Muscle of back (tissue), 13 donors: ENCODE data around the gene PCCA. TPM values are rescaled to one million over a fixed set of nuclear protein-coding genes. Genes with fewer than 3 reads are reported as not detected.
"Not testable (repeated sequence)": the region's sequence is repeated elsewhere in the genome, so short reads cannot be mapped to it uniquely, and the experiment has no call there.

Experiments used
- DNase-seq, 3 donors: peaks; one replicate each; pipeline versions ENCODE4 v3.0.0 to v3.0.0-alpha.2; 2013
- long read RNA-seq, 9 donors: transcript quantifications; one replicate each; lab custom pipeline, GENCODE V29; 2026
- polyA plus RNA-seq, 10 donors: library from polyadenylated mRNA; unstranded; fragments of 120-200 nt; gene quantifications; one replicate each; pipeline ENCODE4 v1.2.1, GENCODE V29; 2013; ENCODE audit not compliant: insufficient read length in 10 of 10

Gene PCCA, protein sequence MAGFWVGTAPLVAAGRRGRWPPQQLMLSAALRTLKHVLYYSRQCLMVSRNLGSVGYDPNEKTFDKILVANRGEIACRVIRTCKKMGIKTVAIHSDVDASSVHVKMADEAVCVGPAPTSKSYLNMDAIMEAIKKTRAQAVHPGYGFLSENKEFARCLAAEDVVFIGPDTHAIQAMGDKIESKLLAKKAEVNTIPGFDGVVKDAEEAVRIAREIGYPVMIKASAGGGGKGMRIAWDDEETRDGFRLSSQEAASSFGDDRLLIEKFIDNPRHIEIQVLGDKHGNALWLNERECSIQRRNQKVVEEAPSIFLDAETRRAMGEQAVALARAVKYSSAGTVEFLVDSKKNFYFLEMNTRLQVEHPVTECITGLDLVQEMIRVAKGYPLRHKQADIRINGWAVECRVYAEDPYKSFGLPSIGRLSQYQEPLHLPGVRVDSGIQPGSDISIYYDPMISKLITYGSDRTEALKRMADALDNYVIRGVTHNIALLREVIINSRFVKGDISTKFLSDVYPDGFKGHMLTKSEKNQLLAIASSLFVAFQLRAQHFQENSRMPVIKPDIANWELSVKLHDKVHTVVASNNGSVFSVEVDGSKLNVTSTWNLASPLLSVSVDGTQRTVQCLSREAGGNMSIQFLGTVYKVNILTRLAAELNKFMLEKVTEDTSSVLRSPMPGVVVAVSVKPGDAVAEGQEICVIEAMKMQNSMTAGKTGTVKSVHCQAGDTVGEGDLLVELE
- 10 to 100 TPM; 23.8 to 41.1 (median 30.3) TPM for polyA plus RNA-seq
- long read RNA-seq, donor 1, partial matches to known transcripts: 12 of 31 reads
- long read RNA-seq, donor 1, other reads (novel, unspliced or antisense): 18 of 31 reads
- long read RNA-seq, donor 2, partial matches to known transcripts: 0 of 13 reads
- long read RNA-seq, donor 2, other reads (novel, unspliced or antisense): 10 of 13 reads
- long read RNA-seq, donor 3: 0 reads
- long read RNA-seq, donor 4, partial matches to known transcripts: 6 of 16 reads
- long read RNA-seq, donor 4, other reads (novel, unspliced or antisense): 8 of 16 reads
- long read RNA-seq, donor 5: 0 reads
- long read RNA-seq, donor 6, partial matches to known transcripts: 0 of 8 reads
- long read RNA-seq, donor 6, other reads (novel, unspliced or antisense): 7 of 8 reads
- long read RNA-seq, donor 7, partial matches to known transcripts: 63 of 64 reads
- long read RNA-seq, donor 7, other reads (novel, unspliced or antisense): 0 of 64 reads
- long read RNA-seq, donor 8, partial matches to known transcripts: 31 of 33 reads
- long read RNA-seq, donor 8, other reads (novel, unspliced or antisense): 0 of 33 reads
- long read RNA-seq, donor 9: 0 reads

DNA sequence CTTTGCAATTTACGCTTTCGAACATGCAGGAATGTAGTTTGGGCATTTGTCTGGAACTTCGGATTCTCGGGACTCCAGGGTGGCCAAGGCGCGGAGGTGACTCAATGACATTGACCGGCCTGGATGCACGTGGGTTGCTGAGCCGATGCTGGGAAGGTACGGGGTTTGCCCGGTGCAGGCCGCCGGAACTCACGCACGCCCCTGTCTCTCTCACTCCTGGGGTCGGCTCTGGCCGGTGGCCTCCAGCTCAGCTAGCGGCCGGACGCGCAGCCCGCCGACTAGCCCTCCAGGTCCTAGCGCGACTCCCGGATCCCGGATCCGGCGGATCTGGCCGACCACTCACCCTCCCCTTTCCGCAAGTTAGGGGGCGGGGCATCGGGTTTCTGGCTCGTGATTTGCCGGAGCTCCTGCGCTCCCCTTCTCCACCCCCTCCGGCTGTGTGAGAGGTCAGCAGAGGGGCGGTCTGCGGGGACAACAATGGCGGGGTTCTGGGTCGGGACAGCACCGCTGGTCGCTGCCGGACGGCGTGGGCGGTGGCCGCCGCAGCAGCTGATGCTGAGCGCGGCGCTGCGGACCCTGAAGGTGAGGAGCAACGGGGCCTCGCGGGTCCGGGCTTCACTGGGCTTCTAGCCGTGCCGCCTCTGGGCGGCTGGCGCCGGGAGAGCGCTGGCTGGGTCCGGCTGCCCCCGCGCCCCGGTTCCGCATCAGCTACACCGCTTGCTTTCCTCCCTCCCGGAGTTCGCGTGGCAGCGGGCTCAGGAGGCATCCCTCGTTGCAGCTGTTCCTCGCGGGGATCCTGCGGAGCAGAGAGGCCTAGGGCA is at the start of gene PCCA:
PCCA (plus strand) TSS at position 450 of the 821 bp plus-strand sequence; CDS start at position 478, 28 bp downstream.
- peak; percentile 94 to 98 (median 96) for DNase-seq

DNA sequence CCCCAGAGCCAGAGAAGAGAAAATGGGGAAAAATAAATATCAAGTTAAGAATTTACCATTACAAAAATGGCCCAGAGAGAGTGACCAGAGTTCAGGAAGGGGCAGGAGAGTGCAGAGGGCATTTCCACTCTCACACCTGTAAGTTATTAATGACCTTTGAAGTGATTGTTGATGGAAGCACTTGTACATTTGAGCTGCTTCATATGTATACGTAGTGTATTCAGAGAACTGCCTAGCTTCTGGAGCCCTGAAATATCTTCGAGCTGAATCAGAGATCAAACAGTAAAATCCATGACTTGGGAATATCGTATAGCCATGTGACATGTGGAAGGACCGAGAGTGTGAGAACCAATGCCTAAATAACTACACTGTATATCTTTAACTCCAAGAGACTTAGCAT is 49.2 kb upstream of the PCCA start:
- no peak for DNase-seq

DNA sequence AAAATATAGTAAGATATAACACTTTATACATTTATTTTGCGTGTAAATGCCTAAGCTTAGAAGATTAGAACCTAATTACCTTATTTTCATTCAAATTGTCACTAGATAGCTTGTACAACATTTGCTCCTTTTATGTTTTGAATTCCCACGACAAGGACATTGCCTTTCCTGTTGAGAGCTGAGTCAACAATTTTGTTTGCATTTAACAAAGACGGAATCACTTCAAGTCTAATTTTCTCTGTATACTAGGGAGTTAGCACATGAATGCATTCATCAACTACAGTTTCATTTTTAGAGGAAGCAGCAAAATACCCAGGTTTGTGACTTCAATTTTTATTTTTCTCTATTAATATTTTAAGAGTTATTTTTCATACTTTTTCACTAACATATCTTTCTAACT is 48.7 kb upstream of the PCCA start:
- DNase-seq: no peak

DNA sequence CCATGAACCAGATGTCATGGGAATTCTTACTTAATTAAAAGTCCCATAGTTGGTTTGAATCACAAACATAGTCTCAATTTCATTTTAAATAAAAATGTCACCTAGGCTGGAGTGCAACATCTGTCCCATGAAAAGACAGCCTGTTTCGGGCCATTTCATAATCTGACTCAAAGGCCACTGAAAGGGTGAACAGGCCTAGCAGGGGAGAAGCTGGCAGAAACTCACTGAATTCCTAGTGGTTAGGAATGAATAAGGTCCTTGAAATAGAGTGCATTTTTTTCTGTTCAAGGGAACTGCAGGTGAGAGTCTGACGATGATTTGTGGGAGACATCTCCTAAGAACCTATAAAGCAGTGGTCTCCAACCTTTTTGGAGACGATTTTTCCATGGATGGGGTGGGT is 44.0 kb upstream of the PCCA start:
- DNase-seq: no peak

DNA sequence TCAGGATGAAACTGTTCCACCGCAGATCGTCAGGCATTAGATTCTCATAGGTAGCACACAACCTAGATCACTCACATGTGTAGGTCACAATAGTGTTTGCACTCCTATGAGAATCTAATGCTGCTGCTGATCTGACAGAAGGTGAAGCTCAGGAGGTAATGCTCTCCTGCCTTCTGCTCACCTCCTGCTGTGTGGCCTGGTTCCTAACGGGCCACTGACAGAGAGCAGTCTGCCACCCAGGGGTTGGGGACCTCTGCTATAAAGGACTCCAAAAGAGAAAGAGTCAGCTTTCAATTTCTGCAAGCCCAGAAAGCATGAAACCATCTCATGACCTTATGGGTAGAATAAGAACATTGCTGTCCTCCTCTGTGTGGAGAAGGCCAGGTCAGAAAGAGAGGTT is 43.5 kb upstream of the PCCA start:
- DNase-seq: no peak

DNA sequence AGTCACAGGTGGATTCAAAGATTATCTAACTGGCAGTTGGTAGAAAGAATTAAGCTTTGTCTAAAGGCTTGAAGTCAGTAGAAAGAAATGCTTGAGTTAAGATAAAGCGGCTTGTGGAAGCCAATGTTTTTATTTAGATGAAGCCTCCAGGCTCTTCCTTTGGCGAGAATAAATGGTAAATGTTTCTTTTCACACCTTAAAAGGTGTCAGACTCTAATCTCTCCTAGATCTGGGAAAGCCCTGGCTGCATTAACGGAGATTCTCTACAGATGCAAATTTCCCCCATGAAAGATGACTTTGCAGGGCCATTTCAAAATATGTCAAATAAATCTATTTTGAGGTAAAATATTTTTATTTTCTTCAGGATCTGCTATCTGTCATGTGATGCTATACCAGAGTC is 37.8 kb upstream of the PCCA start:
- DNase-seq: no peak

DNA sequence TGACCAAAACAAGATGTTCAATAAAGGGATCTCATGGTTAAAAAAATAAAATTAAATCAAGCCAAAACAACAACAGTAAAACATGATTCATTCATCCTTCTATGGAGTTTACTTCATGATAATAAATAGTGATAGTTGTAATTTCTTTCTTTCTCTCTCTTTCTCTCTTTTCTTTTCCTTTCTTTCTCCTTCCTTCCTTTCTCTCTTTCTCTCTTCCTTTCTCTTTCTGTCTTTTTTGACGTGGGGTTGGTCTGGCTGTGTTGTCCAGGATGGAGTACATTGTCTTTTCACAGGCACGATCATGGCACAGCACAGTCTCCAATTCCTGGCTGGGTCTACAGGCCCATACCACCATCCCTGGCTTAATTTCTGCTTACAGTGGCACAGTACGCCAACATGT is 29.1 kb upstream of the PCCA start:
- DNase-seq: no peak

DNA sequence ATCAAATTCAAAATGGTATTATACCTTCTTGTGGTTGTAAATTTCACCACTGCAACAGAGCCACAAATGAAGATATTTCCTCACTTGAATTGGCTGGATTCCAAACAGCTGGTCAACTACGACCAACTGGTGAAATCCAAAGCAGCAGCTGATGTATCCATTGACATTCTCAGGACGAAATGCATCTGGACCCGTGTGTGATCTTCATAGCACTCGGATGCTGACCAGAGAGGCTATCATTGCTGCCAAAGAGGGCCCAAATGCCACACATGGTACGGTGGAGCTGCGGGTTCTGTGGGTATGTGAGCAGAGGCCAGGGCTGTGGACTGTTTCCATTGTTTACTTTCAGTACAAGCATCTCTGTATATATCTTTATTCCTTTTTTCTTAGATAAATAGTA is 25.6 kb upstream of the PCCA start:
- DNase-seq: peak; percentile 28 to 59 (median 38)

DNA sequence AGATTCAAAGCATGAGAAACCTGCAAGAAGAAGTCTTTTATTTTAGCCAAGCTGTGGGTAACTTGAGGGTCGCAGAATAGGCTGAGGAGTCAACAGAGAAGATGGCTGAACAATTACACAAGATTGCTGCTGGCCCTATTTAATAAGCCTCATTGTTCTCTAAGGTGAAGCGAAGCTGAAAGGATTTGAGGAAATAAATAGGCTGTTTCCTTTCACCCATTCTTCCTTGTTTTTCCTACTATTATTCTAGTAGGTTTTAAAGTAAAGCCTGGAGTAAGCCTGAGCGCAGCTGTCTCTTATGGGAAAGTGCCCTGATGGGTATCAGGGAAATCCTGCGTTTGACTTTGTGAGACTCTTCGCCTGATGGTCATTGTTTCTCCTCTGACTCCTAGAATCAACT is 25.0 kb upstream of the PCCA start:
- no peak for DNase-seq

DNA sequence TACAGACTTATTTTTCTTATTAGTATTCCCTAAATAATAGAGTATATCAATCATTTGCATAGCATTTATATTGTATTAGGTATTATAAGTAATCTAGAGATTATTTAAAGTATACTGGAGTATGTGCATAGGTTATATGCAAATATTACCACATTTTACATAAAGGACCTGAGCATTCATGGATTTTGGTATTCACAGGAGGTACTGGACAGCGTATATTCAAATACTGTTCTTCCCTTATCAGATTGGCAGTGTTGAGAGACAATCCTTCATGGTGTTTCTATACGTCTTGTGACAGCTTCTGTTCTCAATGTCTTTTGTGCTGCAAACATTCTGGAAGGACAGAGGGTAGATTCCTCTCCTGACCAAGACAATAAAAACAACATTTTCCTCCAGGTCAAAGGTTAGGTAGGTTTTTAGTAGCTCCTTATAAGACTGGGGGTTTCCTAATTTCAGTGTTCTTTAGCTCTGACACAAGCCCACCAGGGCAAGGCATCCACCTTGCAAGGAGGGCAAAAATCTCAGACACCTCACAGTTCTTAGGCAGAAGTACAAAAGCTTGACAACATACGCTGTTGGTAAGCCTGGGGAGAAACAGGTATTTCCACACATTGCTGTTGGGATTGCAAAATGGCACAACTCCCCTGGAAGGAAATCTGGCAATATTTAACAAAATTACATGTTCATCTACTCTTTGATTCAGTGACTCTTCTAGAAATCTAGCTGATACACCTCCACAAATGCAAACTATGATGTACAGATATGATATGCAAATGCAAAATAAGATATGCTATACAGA is 20.6 kb upstream of the PCCA start:
- DNase-seq: no peak

DNA sequence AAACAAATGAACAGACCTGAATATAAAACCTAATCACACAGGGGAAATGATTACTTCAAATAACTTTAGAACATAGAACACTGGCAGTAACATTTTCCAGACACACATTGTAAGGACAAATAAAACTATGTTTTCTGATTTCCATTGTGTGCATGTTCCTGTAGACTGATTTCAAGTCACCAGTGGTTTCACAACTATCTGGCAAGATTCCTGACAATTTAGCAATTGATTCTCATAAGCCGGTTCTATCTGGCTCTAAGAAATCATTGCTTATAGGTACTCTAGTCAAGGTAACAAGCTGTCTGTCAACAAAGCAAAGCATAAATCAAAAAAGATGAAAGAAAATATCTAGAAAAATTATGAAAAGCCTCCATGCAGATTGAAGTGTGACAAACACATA is 19.6 kb upstream of the PCCA start:
- no peak for DNase-seq

DNA sequence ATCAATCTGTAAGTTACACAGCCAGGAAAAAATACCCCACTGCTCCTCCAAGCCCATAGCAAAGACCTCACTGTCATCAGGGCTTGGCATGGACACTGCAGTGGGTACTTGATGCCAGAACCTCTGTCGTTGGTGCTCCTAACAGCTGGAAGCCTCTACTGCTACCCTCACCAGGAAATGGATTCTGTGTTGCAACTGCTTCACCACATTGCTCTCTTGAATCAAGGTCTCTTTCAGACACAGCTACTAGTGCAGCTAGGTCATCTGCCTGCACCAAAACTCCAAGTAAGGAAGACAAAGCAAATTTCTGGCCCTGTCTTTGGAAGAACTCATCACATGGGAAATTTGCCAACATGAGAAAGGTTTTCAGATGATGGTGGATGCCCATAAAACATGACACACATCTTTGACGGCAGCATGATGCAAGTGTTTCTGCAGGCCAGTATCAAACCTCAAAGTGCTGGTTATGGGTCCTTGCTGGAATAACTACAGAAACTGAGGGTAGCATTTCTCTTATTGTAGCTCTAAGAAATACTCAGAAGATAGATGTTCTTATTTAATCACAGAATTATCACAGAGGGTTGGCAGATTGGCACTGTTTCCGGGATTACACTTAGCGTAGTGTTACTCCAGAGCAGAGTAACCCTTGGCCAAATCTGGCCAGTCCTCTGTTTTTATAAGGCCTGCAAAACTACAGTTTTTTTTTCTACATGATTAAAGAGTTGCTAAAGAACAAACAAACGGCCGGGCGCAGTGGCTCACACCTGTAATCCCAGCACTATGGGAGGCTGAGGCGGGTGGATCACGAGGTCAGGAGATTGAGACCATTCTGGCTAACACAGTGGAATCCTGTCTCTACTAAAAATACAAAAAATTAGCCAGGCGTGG is 12.9 kb upstream of the PCCA start:
- DNase-seq: no peak

DNA sequence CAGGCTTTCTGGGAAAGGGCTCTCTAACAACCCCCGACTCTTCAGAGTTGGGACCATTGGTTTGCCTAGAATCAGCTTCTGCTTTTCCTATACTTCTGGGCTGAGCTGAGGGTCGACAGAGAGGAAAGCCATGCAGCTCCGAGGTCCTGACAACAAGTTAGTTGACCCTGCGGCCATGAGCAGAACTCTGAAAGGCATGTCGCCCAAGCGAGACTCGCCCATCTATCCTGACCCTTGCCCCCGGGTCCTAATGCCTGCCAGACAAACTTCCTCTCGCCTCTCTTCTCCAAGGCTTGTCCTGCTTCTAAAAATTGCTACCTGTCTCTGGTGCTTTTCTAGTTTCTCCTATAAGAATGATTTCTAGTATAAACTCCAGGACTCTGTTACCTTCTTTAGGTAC is 9.9 kb upstream of the PCCA start:
- DNase-seq: not testable (repeated sequence)

DNA sequence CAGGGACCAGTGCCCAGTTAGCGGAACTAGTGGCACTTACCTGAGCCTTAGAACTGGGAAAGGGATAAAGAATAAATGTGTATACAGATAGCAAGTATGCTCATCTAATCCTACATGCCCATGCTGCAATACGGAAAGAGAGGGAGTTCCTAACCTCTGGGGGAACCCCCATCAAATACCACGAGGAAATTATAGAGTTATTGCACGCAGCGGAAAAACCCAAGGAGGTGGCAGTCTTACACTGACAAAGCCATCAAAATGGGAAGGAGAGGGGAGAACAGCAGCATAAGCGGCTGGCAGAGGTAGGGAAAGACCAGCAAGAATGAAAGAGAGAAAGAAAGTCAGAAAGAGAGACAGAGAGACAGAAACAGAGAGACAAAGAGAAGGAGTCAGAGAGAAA is 5.5 kb upstream of the PCCA start:
- not testable (repeated sequence) for DNase-seq

DNA sequence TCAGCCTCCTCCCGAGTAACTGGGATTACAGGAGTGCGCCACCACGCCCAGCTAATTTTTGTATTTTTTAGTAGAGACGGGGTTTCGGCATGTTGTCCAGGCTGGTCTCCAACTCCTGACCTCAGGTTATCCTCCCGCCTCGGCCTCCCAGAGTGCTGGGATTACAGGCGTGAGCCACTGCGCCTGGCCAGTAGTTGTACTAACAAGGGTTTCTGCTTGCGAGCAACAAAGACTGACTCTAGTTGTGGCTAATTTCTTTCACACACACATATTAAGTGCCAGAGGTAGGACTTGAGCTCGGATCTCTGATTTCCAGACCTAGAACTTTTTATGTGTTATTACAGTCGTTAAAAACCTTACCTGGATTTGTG is 635 bp upstream of the PCCA start:
- no peak for DNase-seq

DNA sequence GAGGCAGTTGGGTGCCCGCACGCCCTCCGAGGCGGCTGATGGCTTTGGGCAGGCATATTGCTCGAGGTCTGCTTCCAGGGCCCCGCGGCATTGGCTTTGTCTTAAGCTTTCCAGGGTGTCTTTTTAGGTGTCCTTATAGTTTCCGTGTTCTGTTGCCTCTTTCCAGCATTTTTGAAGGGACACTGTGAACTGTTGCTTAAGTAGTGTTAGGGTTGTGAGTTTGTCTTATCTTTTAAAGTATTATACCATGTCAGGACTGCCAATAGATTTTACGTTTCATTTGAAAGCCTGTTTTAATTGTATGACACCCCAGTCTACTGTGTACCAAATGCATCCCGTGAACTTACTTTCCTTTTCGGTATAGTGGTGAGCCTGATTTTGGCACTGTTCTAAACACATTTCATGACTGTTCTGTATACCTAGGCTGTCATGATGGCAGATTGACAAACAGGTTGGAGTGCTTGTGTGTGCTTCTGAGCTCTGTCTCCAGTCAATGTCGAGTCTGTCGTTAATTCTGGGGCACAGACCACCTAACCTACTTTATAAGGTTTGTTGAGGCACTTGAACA is 656 bp downstream of the PCCA start:
- DNase-seq: peak in 2 of 3 donors; percentile 4 to 6

DNA sequence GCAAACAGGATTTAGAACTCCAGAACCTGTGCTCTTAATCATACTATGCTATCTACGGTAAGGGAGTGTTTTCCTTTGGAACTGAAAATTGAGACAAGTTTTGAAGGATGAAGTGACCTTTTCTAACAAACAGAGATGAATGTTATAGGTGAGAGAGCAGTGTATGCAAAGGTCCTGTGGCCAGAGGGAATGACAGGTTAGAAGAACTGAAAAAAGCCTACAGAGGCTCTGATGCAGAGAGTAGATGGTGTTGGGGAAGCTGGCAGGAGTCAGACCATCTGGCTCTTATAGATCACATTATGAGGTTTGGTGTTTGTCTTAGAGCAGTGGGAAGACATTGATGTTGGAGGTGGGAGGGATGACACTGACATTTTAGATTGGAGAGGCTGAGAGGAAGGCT is 2.0 kb downstream of the PCCA start:
- no peak for DNase-seq

DNA sequence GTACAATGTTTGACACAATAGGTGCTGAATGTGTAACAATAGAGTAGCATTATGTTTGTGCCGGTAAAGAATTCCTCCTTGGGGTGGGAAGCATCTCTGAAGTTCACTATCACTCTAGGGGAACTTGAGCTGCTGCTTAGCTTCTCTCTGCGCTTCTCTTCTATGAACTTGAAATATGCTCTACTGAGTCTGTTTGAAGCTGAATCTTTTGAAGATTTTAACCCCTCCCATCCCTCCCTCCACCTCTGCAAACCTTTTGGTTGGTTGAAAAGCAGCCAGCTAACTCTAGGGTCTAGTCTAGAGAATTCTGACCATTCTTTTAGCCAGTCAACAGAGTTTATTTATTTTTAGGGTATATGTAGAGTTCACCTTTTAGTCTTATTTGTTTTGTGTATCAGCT is 2.5 kb downstream of the PCCA start:
- no peak for DNase-seq

DNA sequence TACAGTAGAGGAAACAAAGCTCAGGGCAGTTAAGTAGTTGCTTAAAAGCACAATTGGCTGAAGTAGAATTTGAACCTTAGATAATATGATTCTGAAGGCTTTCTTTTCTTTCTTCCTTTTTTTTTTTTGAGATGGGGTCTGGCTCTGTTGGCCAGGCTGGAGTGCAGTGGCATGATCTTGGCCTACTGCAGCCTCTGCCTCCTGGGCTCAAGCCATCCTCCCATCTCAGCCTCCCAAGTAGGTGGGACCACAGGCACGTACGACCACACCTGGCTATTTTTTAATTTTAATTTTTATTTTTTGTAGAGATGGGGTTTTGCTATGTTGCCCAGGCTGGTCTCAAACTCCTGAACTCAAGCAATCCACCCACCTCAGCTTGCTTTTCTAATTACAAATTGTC is 3.4 kb downstream of the PCCA start:
- DNase-seq: not testable (repeated sequence)
